Liver (tissue), 9 donors: Measurements from ENCODE around the gene ATXN1. TPM values are rescaled to one million over a fixed set of nuclear protein-coding genes. Genes with fewer than 3 reads are reported as not detected.

Experiments used
- DNase-seq: peaks from one replicate; pipeline ENCODE4 v3.0.0-alpha.2; 2017; ENCODE audit warnings: low spot score
- H3K27ac ChIP-seq, 2 donors: one replicate each; pipeline ENCODE4 v1.7.0; 2013; ENCODE audit warnings: inconsistent platforms in 2 of 2, low read length in 2 of 2, control low read depth in 1 of 2, low read depth in 1 of 2, mild to moderate bottlenecking in 1 of 2
- H3K27me3 ChIP-seq, 4 donors: one replicate each; pipeline versions ENCODE4 v1.6.1 to v1.7.0; 2013; ENCODE audit warnings: low read length in 3 of 4, inconsistent platforms in 1 of 4, mild to moderate bottlenecking in 1 of 4, moderate library complexity in 1 of 4; ENCODE audit not compliant: control insufficient read depth in 4 of 4, insufficient read depth in 4 of 4
- H3K36me3 ChIP-seq, 4 donors: one replicate each; pipeline versions ENCODE4 v1.6.1 to v1.7.0; 2013; ENCODE audit warnings: low read length in 3 of 4, mild to moderate bottlenecking in 3 of 4, low read depth in 1 of 4, moderate library complexity in 1 of 4; ENCODE audit not compliant: control insufficient read depth in 4 of 4, insufficient read depth in 3 of 4
- H3K4me1 ChIP-seq, 4 donors: one replicate each; pipeline versions ENCODE4 v1.6.1 to v1.7.0; 2013; ENCODE audit warnings: low read length in 3 of 4, mild to moderate bottlenecking in 3 of 4, moderate library complexity in 1 of 4; ENCODE audit not compliant: control insufficient read depth in 4 of 4, insufficient read depth in 4 of 4
- H3K4me3 ChIP-seq, 3 donors: one replicate each; pipeline versions ENCODE4 v1.6.1 to v1.7.0; 2013; ENCODE audit warnings: low read length in 3 of 3, control low read depth in 1 of 3, low read depth in 1 of 3, mild to moderate bottlenecking in 1 of 3
- H3K9ac ChIP-seq, 2 donors: one replicate each; pipeline ENCODE4 v1.7.0; 2013; ENCODE audit warnings: low read length in 2 of 2, mild to moderate bottlenecking in 2 of 2, moderate library complexity in 2 of 2, control low read depth in 1 of 2, low read depth in 1 of 2
- H3K9me3 ChIP-seq, 4 donors: one replicate each; pipeline versions ENCODE4 v1.6.1 to v1.7.0; 2013; ENCODE audit warnings: low read length in 3 of 4; ENCODE audit not compliant: control insufficient read depth in 4 of 4
- FOXA1 ChIP-seq: IDR thresholded peaks from 2 replicates; pipeline ENCODE4 v1.6.1; 2016; ENCODE audit warnings: antibody characterized with exemption
- FOXA2 ChIP-seq: IDR thresholded peaks from 2 replicates; pipeline ENCODE4 v1.6.1; 2016; ENCODE audit warnings: antibody characterized with exemption
- HNF4G ChIP-seq: IDR thresholded peaks from 2 replicates; pipeline ENCODE4 v1.6.1; 2016; ENCODE audit warnings: antibody characterized with exemption
- JUND ChIP-seq, 2 donors: IDR thresholded peaks; 2 replicates each; pipeline ENCODE4 v1.6.1; 2016; ENCODE audit warnings: antibody characterized with exemption in 2 of 2
- NR2F2 ChIP-seq: IDR thresholded peaks from 2 replicates; pipeline ENCODE4 v1.6.1; 2016; ENCODE audit warnings: antibody characterized with exemption
- RAD21 ChIP-seq, 2 donors: IDR thresholded peaks; 2 replicates each; pipeline ENCODE4 v1.6.1; 2016; ENCODE audit warnings: antibody characterized with exemption in 2 of 2, mild to moderate bottlenecking in 2 of 2
- REST ChIP-seq: IDR thresholded peaks from 2 replicates; pipeline ENCODE4 v1.6.1; 2016; ENCODE audit warnings: antibody characterized with exemption, mild to moderate bottlenecking
- YY1 ChIP-seq: IDR thresholded peaks from 2 replicates; pipeline ENCODE4 v1.6.1; 2016; ENCODE audit warnings: antibody characterized with exemption, mild to moderate bottlenecking
- ZBTB33 ChIP-seq: IDR thresholded peaks from 2 replicates; pipeline ENCODE4 v1.6.1; 2016; ENCODE audit warnings: antibody characterized with exemption
- WGBS: extraction: QIAGEN DNeasy Blood & Tissue Kit; methylation state at CpG from one replicate; pipeline ENCODE4 v1.1.7; 2013; 5-methylcytosine and 5-hydroxymethylcytosine counted together
- polyA plus RNA-seq, 2 donors: library from polyadenylated mRNA; stranded (reverse) in 1 of 2; unstranded in 1 of 2; fragments of 200-250 nt in 1 of 2; fragments of >200 nt in 1 of 2; fragmentation: Nextera tagmentation in 1 of 2; extraction: Ambion mirVana in 1 of 2; gene quantifications; one replicate each; pipeline versions ENCODE4 v1.2.1 to v1.2.3, GENCODE V29; 2013 to 2015
- total RNA-seq, 2 donors: library from RNA; depleted of rRNA; stranded (reverse); fragments of >200 nt; gene quantifications; one replicate each; pipeline ENCODE4 v1.2.3, GENCODE V29; 2014
- TF ChIP-seq, protein P1 (sequence below): fragments of 150-350 bp; IDR thresholded peaks from 2 replicates; pipeline ENCODE4 v1.5.1; 2017; ENCODE audit warnings: improper control_type of control experiment, low read depth, low read length; ENCODE audit not compliant: missing input control
- TF ChIP-seq, protein P2 (sequence below): IDR thresholded peaks from 2 replicates; pipeline ENCODE4 v1.6.1; 2016; ENCODE audit warnings: antibody characterized with exemption
- donor health status: healthy.
- donor health status: healthy.
- donor health status: healthy.
- donor health status: healthy.
- donor health status: healthy.

Gene ATXN1
- total and polyA plus RNA-seq, 4 donors, result 4.3 to 29.7 (median 8.2) TPM

- Histone ChIP-seq H3K4me3 (no peak overlapping the region), H3K9ac (no peak overlapping the region), H3K36me3 (no peaks in the 10 kb centered on the region), H3K9me3 (no peaks in the 10 kb centered on the region), H3K27me3 (no peaks in the 10 kb centered on the region), H3K4me1 (no peaks in the 10 kb centered on the region), H3K27ac (no peak overlapping the region)
- TF ChIP-seq, protein P1, sequence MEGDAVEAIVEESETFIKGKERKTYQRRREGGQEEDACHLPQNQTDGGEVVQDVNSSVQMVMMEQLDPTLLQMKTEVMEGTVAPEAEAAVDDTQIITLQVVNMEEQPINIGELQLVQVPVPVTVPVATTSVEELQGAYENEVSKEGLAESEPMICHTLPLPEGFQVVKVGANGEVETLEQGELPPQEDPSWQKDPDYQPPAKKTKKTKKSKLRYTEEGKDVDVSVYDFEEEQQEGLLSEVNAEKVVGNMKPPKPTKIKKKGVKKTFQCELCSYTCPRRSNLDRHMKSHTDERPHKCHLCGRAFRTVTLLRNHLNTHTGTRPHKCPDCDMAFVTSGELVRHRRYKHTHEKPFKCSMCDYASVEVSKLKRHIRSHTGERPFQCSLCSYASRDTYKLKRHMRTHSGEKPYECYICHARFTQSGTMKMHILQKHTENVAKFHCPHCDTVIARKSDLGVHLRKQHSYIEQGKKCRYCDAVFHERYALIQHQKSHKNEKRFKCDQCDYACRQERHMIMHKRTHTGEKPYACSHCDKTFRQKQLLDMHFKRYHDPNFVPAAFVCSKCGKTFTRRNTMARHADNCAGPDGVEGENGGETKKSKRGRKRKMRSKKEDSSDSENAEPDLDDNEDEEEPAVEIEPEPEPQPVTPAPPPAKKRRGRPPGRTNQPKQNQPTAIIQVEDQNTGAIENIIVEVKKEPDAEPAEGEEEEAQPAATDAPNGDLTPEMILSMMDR, result no peak
- TF ChIP-seq JUND (IDR thresholded peaks at IDR 0.05), result no peak
- TF ChIP-seq HNF4G, result no peak
- TF ChIP-seq FOXA2, result no peak
- no peak for TF ChIP-seq NR2F2
- TF ChIP-seq REST, result no peak
- TF ChIP-seq ZBTB33, result no peak
- TF ChIP-seq FOXA1, result no peak
- TF ChIP-seq YY1, result no peak
- WGBS, result 96% methylated on average over 6 of the region's 6 CpGs
- no peak for DNase-seq
These were observed 227.5 kb downstream of the ATXN1 start for GRCh38 chr6:16533721-16534136.

- H3K36me3 ChIP-seq, result no peaks in the 10 kb centered on the region
- H3K4me1 ChIP-seq, result no peaks in the 10 kb centered on the region
- H3K9ac ChIP-seq, result no peak overlapping the region
- H3K27ac ChIP-seq, result no peak overlapping the region
- no peaks in the 10 kb centered on the region for H3K27me3 ChIP-seq
- H3K9me3 ChIP-seq, result no peaks in the 10 kb centered on the region
- no peak for DNase-seq
- WGBS, result 77% methylated on average over 2 of the region's 2 CpGs
- TF ChIP-seq, protein P2, sequence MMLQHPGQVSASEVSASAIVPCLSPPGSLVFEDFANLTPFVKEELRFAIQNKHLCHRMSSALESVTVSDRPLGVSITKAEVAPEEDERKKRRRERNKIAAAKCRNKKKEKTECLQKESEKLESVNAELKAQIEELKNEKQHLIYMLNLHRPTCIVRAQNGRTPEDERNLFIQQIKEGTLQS, result no peak
- TF ChIP-seq REST (no peak), YY1 (no peak), HNF4G (no peak), NR2F2 (no peak), RAD21 (IDR thresholded peaks at IDR 0.05) (no peak)
- no peak overlapping the region for H3K4me3 ChIP-seq
These were observed 228.1 kb downstream of the ATXN1 start for GRCh38 chr6:16533210-16533609.
